ENCODE results near the gene RAD51C. TPM values are rescaled to one million over a fixed set of nuclear protein-coding genes. Genes with fewer than 3 reads are reported as not detected.
"Not testable (repeated sequence)": the region's sequence is repeated elsewhere in the genome, so short reads cannot be mapped to it uniquely, and the experiment has no call there.

The RAD51C gene
- 10 to 100 TPM; 37.1 to 55.4 (median 46.2) TPM for polyA plus RNA-seq (ENCODE audit: insufficient read length in 4 of 4)

GRCh38 chr17:58692239-58693055 is at the start of gene RAD51C:
Gene RAD51C, plus strand, starts transcription at chr17:58692602. Its CDS starts 42 bp downstream, at chr17:58692644.
- DNase-seq (ENCODE audit: low read depth in 4 of 4, low spot score in 2 of 4), result peak; percentile 66 to 80 (median 75)

GRCh38 chr17:58643147-58643546 is 49.3 kb upstream of the RAD51C start:
- DNase-seq (ENCODE audit: low read depth in 4 of 4, low spot score in 2 of 4), result no peak

- no peak for DNase-seq (ENCODE audit: low read depth in 4 of 4, low spot score in 2 of 4)
These were observed 44.2 kb upstream of the RAD51C start for GRCh38 chr17:58648236-58648635.

- not testable (repeated sequence) for DNase-seq (ENCODE audit: low read depth in 4 of 4, low spot score in 2 of 4)
These were observed 34.2 kb upstream of the RAD51C start for GRCh38 chr17:58657962-58658803.

GRCh38 chr17:58658804-58659713 is 33.3 kb upstream of the RAD51C start:
- peak; percentile 90 to 97 (median 92) for DNase-seq (ENCODE audit: low read depth in 4 of 4, low spot score in 2 of 4)

GRCh38 chr17:58659714-58660084 is 32.7 kb upstream of the RAD51C start:
- DNase-seq (ENCODE audit: low read depth in 4 of 4, low spot score in 2 of 4), result not testable (repeated sequence)

- no peak for DNase-seq (ENCODE audit: low read depth in 4 of 4, low spot score in 2 of 4)
These were observed 31.8 kb upstream of the RAD51C start for GRCh38 chr17:58660621-58661020.

GRCh38 chr17:58661499-58661898 is 30.9 kb upstream of the RAD51C start:
- DNase-seq (ENCODE audit: low read depth in 4 of 4, low spot score in 2 of 4), result no peak

- DNase-seq (ENCODE audit: low read depth in 4 of 4, low spot score in 2 of 4), result no peak
These were observed 28.1 kb upstream of the RAD51C start for GRCh38 chr17:58664302-58664701.

GRCh38 chr17:58665946-58666857 is 26.2 kb upstream of the RAD51C start:
- DNase-seq (ENCODE audit: low read depth in 4 of 4, low spot score in 2 of 4), result no peak

- DNase-seq (ENCODE audit: low read depth in 4 of 4, low spot score in 2 of 4), result peak in 3 of 4 donors; percentile 18 to 37 (median 22)
These were observed 25.5 kb upstream of the RAD51C start for GRCh38 chr17:58666858-58667267.

- no peak for DNase-seq (ENCODE audit: low read depth in 4 of 4, low spot score in 2 of 4)
These were observed 24.3 kb upstream of the RAD51C start for GRCh38 chr17:58667934-58668597.

GRCh38 chr17:58668598-58668935 is 23.8 kb upstream of the RAD51C start:
- DNase-seq (ENCODE audit: low read depth in 4 of 4, low spot score in 2 of 4), result no peak

- no peak for DNase-seq (ENCODE audit: low read depth in 4 of 4, low spot score in 2 of 4)
These were observed 22.5 kb upstream of the RAD51C start for GRCh38 chr17:58669853-58670252.

- DNase-seq (ENCODE audit: low read depth in 4 of 4, low spot score in 2 of 4), result no peak
These were observed 20.4 kb upstream of the RAD51C start for GRCh38 chr17:58671969-58672368.

- no peak for DNase-seq (ENCODE audit: low read depth in 4 of 4, low spot score in 2 of 4)
These were observed 15.1 kb upstream of the RAD51C start for GRCh38 chr17:58677194-58677880.

- DNase-seq (ENCODE audit: low read depth in 4 of 4, low spot score in 2 of 4), result not testable (repeated sequence)
These were observed 14.1 kb upstream of the RAD51C start for GRCh38 chr17:58678287-58678686.

GRCh38 chr17:58679263-58680037 is 13.0 kb upstream of the RAD51C start:
- no peak for DNase-seq (ENCODE audit: low read depth in 4 of 4, low spot score in 2 of 4)
